ENCODE measurements around the gene NLRC5. TPM values are rescaled to one million over a fixed set of nuclear protein-coding genes. Genes with fewer than 3 reads are reported as not detected.

The NLRC5 gene
- total RNA-seq, 4 donors from 2014 or later = 21.8 to 52.4 (median 32.0) TPM

- 1 to 2% methylated on average over 32 to 56 of the region's 100 CpGs for WGBS, 2 donors
- DNase-seq (ENCODE audit: low spot score in 2 of 2) = peak in 1 of 2 donors; percentile 91
- no peak for TF ChIP-seq POLR2A (IDR thresholded peaks at IDR 0.05)
- no peak for TF ChIP-seq CTCF (IDR thresholded peaks at IDR 0.05)
Observed at GRCh38 chr16:57091975-57092785, 102.8 kb downstream of the NLRC5 start, which contains the start of gene CPNE2. Gene CPNE2, plus strand, starts transcription at chr16:57092583. Its CDS starts 18,160 bp downstream, at chr16:57110743.

GRCh38 chr16:57092786-57093411 lies 103.5 kb downstream of the NLRC5 start:
- 0 to 1% methylated on average over 5 to 16 of the region's 53 CpGs for WGBS, 2 donors
- peak overlapping the region; percentile 51 for H3K4me3 ChIP-seq (ENCODE audit: low read depth, poor library complexity, severe bottlenecking)
- TF ChIP-seq CTCF (IDR thresholded peaks at IDR 0.05) = no peak
- no peak for TF ChIP-seq POLR2A (IDR thresholded peaks at IDR 0.05)
- peak in 1 of 2 donors; percentile 88 for DNase-seq (ENCODE audit: low spot score in 2 of 2)
- intact Hi-C loops (cut with DNase I; ENCODE audit: low total_unique reads) = no loop called here

More at GRCh38 chr16:57091975-57092785, 102.8 kb downstream of the NLRC5 start, which contains the start of gene CPNE2:
- H3K4me3 ChIP-seq (ENCODE audit: low read depth, poor library complexity, severe bottlenecking) = peak within 1 kb of the TSS; percentile 51
- intact Hi-C loops (cut with DNase I; ENCODE audit: low total_unique reads) = no loop called here

GRCh38 chr16:57093666-57094564 lies 104.6 kb downstream of the NLRC5 start:
- WGBS, 2 donors = 53 to 59% methylated on average over 17 to 18 of the region's 18 CpGs
- DNase-seq (ENCODE audit: low spot score in 2 of 2) = peak in 1 of 2 donors; percentile 87
- intact Hi-C loops (cut with DNase I; ENCODE audit: low total_unique reads) = no loop called here
- H3K4me3 ChIP-seq (ENCODE audit: low read depth, poor library complexity, severe bottlenecking) = no peak overlapping the region
- TF ChIP-seq POLR2A (IDR thresholded peaks at IDR 0.05) (no peak), CTCF (IDR thresholded peaks at IDR 0.05) (no peak)

- 63 to 80% methylated on average over 3 to 5 of the region's 5 CpGs for WGBS, 2 donors
- intact Hi-C loops (cut with DNase I; ENCODE audit: low total_unique reads) = no loop called here
- TF ChIP-seq CTCF (IDR thresholded peaks at IDR 0.05) (no peak), POLR2A (IDR thresholded peaks at IDR 0.05) (no peak)
- H3K4me3 ChIP-seq (ENCODE audit: low read depth, poor library complexity, severe bottlenecking) = no peak overlapping the region
- no peak for DNase-seq (ENCODE audit: low spot score in 2 of 2)
Observed at GRCh38 chr16:57094911-57095310, 105.6 kb downstream of the NLRC5 start.

GRCh38 chr16:57096192-57096591 lies 106.8 kb downstream of the NLRC5 start:
- DNase-seq (ENCODE audit: low spot score in 2 of 2) = no peak
- intact Hi-C loops (cut with DNase I; ENCODE audit: low total_unique reads) = no loop called here
- 94 to 98% methylated on average over 3 of the region's 3 CpGs for WGBS, 2 donors
- no peak overlapping the region for H3K4me3 ChIP-seq (ENCODE audit: low read depth, poor library complexity, severe bottlenecking)
- no peak for TF ChIP-seq POLR2A (IDR thresholded peaks at IDR 0.05)
- TF ChIP-seq CTCF (IDR thresholded peaks at IDR 0.05) = no peak

All from lower leg skin (tissue), 4 donors.